SU-DHL-6 (cell line): ENCODE results near the gene ZC3H7B.

Experiments
- CTCF ChIP-seq: fragments of 200-600 bp; sonication (generic); IDR thresholded peaks from one replicate; pipeline ENCODE4 v1.5.1; 2017; ENCODE audit warnings: antibody characterized with exemption, mild to moderate bottlenecking, low read length, moderate library complexity; ENCODE audit not compliant: insufficient read depth, poor library complexity, severe bottlenecking
- EZH2phosphoT487 ChIP-seq: fragments of 200-600 bp; sonication (generic), shearing (Covaris generic); conservative IDR thresholded peaks from 2 replicates; pipeline ENCODE4 v1.6.1; 2018; ENCODE audit warnings: mild to moderate bottlenecking, antibody characterized with exemption, low read length, moderate library complexity, mixed read lengths

GRCh38 chr22:41343717-41344116 is 42.4 kb downstream of the ZC3H7B start:
- no peak for TF ChIP-seq CTCF
- no peak for TF ChIP-seq EZH2phosphoT487
